CD4-positive, alpha-beta T cell treated with Interleukin-1 beta for 1 hour (primary cell): ENCODE data around the gene CASZ1.

Source experiments
- DNase-seq, 2 donors: peaks; one replicate each; pipeline ENCODE4 v3.0.0-alpha.2; 2020 to 2022

CASZ1 gene

GRCh38 chr1:10682108-10682445 is 114.4 kb downstream of the CASZ1 start:
- no peak for DNase-seq

- no peak for DNase-seq
Observed at GRCh38 chr1:10681296-10682107, 114.9 kb downstream of the CASZ1 start.

GRCh38 chr1:10680487-10680886 is 116.0 kb downstream of the CASZ1 start:
- DNase-seq: no peak

GRCh38 chr1:10679496-10680220 is 116.8 kb downstream of the CASZ1 start:
- DNase-seq: no peak

- DNase-seq: no peak
Observed at GRCh38 chr1:10678852-10679251, 117.6 kb downstream of the CASZ1 start.

GRCh38 chr1:10678402-10678801 is 118.0 kb downstream of the CASZ1 start:
- DNase-seq: no peak

- no peak for DNase-seq
Observed at GRCh38 chr1:10677491-10678391, 118.7 kb downstream of the CASZ1 start.

GRCh38 chr1:10676963-10677362 is 119.5 kb downstream of the CASZ1 start:
- no peak for DNase-seq

GRCh38 chr1:10675813-10676212 is 120.6 kb downstream of the CASZ1 start:
- no peak for DNase-seq

- DNase-seq: no peak
Observed at GRCh38 chr1:10674700-10675609, 121.5 kb downstream of the CASZ1 start.

- DNase-seq: no peak
Observed at GRCh38 chr1:10674222-10674621, 122.2 kb downstream of the CASZ1 start.

GRCh38 chr1:10673109-10673711 is 123.2 kb downstream of the CASZ1 start:
- DNase-seq: no peak

- no peak for DNase-seq
Observed at GRCh38 chr1:10672343-10673050, 123.9 kb downstream of the CASZ1 start.

GRCh38 chr1:10671622-10672342 is 124.7 kb downstream of the CASZ1 start:
- DNase-seq: no peak

GRCh38 chr1:10671090-10671489 is 125.4 kb downstream of the CASZ1 start:
- DNase-seq: no peak

- no peak for DNase-seq
Observed at GRCh38 chr1:10670190-10670589, 126.3 kb downstream of the CASZ1 start.

GRCh38 chr1:10669570-10669969 is 126.9 kb downstream of the CASZ1 start:
- DNase-seq: no peak

- DNase-seq: no peak
Observed at GRCh38 chr1:10667861-10668761, 128.3 kb downstream of the CASZ1 start.
